ENCODE measurements around the gene CDK8.

CDK8 gene

GRCh38 chr13:26449063-26449848 lies 195.3 kb downstream of the CDK8 start:
- no peak for FAIRE-seq
